ENCODE results near the gene KRT6A.

The KRT6A gene

GRCh38 chr12:52493172-52493571 lies at the start of gene KRT6A:
Gene KRT6A, minus strand, starts transcription at chr12:52493257. Its CDS starts 69 bp downstream, at chr12:52493188.
- DNase-seq (ENCODE audit: low read depth), result no peak

GRCh38 chr12:52542157-52542556 lies 49.1 kb upstream of the KRT6A start:
- no peak for DNase-seq (ENCODE audit: low read depth)

- DNase-seq (ENCODE audit: low read depth), result no peak
Observed at GRCh38 chr12:52541709-52542108, 48.7 kb upstream of the KRT6A start.

- no peak for DNase-seq (ENCODE audit: low read depth)
Observed at GRCh38 chr12:52540531-52540930, 47.5 kb upstream of the KRT6A start.

- no peak for DNase-seq (ENCODE audit: low read depth)
Observed at GRCh38 chr12:52539821-52540173, 46.7 kb upstream of the KRT6A start.

- DNase-seq (ENCODE audit: low read depth), result peak; percentile 22
Observed at GRCh38 chr12:52539083-52539820, 46.2 kb upstream of the KRT6A start.

- no peak for DNase-seq (ENCODE audit: low read depth)
Observed at GRCh38 chr12:52537101-52537500, 44.0 kb upstream of the KRT6A start.

GRCh38 chr12:52535574-52535973 lies 42.5 kb upstream of the KRT6A start:
- no peak for DNase-seq (ENCODE audit: low read depth)

GRCh38 chr12:52534482-52534881 lies 41.4 kb upstream of the KRT6A start:
- DNase-seq (ENCODE audit: low read depth), result no peak

GRCh38 chr12:52533686-52534470 lies 40.8 kb upstream of the KRT6A start:
- no peak for DNase-seq (ENCODE audit: low read depth)

- DNase-seq (ENCODE audit: low read depth), result no peak
Observed at GRCh38 chr12:52532636-52533035, 39.6 kb upstream of the KRT6A start.

GRCh38 chr12:52531566-52532300 lies 38.7 kb upstream of the KRT6A start:
- no peak for DNase-seq (ENCODE audit: low read depth)

GRCh38 chr12:52530905-52531304 lies 37.8 kb upstream of the KRT6A start:
- no peak for DNase-seq (ENCODE audit: low read depth)

- DNase-seq (ENCODE audit: low read depth), result no peak
Observed at GRCh38 chr12:52530366-52530765, 37.3 kb upstream of the KRT6A start.

GRCh38 chr12:52529846-52530245 lies 36.8 kb upstream of the KRT6A start:
- no peak for DNase-seq (ENCODE audit: low read depth)

GRCh38 chr12:52529417-52529816 lies 36.4 kb upstream of the KRT6A start:
- DNase-seq (ENCODE audit: low read depth), result no peak

GRCh38 chr12:52528641-52529143 lies 35.6 kb upstream of the KRT6A start:
- DNase-seq (ENCODE audit: low read depth), result no peak

- no peak for DNase-seq (ENCODE audit: low read depth)
Observed at GRCh38 chr12:52527121-52527800, 34.2 kb upstream of the KRT6A start.

GRCh38 chr12:52526511-52526951 lies 33.5 kb upstream of the KRT6A start:
- DNase-seq (ENCODE audit: low read depth), result no peak

GRCh38 chr12:52525661-52526499 lies 32.8 kb upstream of the KRT6A start:
- no peak for DNase-seq (ENCODE audit: low read depth)

All from HS-27A (cell line).